Esophagus squamous epithelium (tissue), 4 donors: ENCODE results near the gene RASGRP2.

ENCODE experiments used
- CTCF ChIP-seq, 6 experiments: fragments of 450-650 bp in 4 of 6; fragments of 200-600 bp in 2 of 6; sonication (generic) in 2 of 6; IDR thresholded peaks; one replicate each; pipeline ENCODE4 v1.5.1; 2016 to 2019; ENCODE audit warnings: antibody characterized with exemption in 6 of 6, mild to moderate bottlenecking in 4 of 6, moderate library complexity in 4 of 6
- POLR2A ChIP-seq, 4 donors: fragments of 450-650 bp; IDR thresholded peaks; one replicate each; pipeline ENCODE4 v1.6.1; 2017; ENCODE audit warnings: antibody characterized with exemption in 4 of 4, mild to moderate bottlenecking in 4 of 4, moderate library complexity in 3 of 4

GRCh38 chr11:64762674-64763525 is 19.0 kb upstream of the RASGRP2 start:
- TF ChIP-seq POLR2A (IDR thresholded peaks at IDR 0.05) = no peak
- no peak for TF ChIP-seq CTCF (IDR thresholded peaks at IDR 0.05)
